ENCODE measurements around the gene MKRN2OS.
"Not testable (repeated sequence)": the region's sequence is repeated elsewhere in the genome, so short reads cannot be mapped to it uniquely, and the experiment has no call there.

MKRN2OS gene

GRCh38 chr3:12560505-12561190 lies 15.3 kb upstream of the MKRN2OS start:
- DNase-seq: no peak

- DNase-seq: no peak
These were observed 14.2 kb upstream of the MKRN2OS start for GRCh38 chr3:12559520-12559919.

DNA sequence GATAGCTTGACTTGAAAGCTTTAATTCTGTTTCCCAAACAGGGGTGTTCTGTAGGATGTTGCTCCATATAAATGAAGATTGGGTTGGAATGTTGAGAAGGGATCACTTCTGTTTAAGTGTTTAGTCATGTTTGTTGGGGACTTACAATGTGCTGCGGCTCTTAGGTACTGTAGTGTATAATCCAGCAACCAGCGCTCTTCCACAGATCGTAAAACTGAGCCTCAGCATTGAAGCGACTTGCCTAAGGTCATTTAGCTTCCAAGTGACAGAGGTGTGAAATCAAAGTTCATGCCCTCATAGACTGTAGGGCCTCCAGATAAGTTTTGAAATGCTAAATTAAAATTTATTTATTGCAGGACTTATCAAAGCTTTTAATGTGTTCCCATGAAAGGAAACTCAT lies 13.4 kb upstream of the MKRN2OS start:
- no peak for DNase-seq

DNA sequence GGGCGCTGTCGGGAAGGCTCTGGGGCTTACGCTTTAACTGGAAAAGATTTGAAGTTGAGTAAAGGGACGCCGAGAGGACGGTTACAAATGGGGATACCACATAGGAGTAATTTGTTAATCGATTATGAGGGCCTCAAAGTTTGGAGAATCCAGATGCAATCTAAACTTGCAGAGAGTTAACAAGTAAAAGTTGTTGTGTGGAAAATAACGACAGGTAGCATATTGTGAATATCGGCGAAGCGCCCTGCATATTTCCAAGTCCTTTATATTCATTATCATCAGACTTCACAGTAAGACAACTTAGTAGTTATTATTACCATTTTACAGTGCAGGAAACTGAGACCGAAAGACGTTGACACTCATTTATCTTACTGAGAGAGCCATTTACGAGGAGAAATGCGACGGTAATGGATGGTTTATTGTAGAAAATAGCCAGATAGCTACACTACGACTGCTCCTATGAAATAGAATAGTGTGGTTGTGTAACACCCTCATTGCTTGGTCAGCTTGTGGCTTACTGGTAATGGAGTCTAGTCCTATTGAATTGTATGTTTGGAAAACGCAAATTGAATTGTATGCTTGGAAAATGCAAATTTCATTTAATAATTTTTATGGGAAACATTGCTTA lies 12.3 kb upstream of the MKRN2OS start:
- no peak for DNase-seq

DNA sequence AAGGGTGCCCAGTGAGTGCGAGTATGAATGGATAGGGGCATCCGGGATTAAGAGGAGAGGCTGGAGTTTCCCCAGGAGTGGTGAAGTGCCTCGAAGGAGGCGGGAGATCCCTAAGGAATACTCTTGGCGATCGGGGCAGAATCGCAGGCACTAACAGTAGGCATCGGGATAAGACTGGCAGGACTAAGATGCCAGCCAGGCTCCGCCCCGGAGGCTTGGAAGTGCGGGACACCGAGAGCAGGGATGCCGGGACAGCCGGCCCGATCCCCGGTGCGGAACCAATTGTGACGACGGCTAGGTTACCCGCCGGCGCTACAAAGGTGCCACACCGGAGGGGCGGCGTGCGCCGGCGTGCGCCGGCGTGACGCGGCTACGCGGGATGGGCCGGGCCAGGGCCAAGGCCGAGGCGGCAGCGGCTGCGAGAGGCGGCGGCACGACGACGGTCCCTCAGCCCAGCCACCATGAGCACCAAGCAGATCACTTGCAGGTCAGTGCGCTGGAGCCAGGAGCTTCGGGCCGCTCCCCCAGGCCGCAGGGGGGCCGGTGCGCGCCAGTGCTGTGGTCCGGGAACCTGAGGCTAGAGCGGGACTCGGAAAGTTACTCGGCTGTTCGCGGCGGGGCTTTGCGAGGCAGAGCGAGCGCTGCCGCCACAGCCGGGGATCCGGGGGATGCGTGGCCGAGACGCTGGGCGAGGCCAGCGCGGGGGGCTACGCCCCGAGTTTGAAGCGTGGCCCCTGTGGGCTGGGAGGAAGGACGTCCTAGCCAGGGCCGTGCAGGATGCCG lies 11.6 kb upstream of the MKRN2OS start, which contains the start of gene MKRN2:
MKRN2 (plus strand) TSS at position 398 of the 783 bp plus-strand sequence; CDS start at position 462, 64 bp downstream.
- DNase-seq: peak; percentile 81

GRCh38 chr3:12556314-12556689 lies 11.0 kb upstream of the MKRN2OS start:
- DNase-seq: no peak

- DNase-seq: no peak
These were observed 8.7 kb upstream of the MKRN2OS start for GRCh38 chr3:12553921-12554391.

DNA sequence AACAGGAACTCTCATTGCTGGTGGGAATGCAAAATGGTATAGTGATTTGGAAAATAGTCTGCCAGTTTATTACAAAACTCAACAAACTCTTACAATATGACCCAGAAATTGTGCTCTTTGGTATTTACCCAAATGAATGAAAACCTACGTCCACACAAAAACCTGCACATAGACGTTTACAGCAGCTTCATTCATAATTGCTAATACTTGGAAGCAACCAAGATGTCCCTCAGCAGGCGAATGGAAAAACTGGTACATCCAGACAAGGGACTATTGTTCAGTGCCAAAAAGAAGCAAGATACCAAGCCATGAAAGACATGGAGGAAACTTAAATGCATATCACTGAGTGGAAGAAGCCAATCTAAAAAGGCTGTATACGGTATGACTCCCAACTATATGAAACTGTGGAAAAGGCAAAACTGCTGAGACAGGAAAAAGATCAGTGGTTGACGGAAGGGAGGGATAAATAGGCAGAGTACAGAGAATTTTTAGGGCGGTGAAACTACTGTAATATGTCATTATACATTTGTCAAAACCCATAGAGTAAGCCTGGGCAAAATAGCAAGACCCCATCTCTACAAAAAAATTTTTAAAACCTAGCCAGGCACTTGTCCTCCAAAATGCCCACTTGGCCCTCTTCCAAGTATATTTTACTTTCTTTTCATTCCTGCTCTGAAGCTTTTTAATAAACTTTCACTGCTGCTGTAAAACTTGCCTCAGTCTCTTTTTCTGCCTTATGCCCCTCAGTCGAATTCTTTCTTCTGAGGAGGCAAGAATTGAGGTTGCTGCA lies 4.9 kb upstream of the MKRN2OS start:
- DNase-seq: no peak

DNA sequence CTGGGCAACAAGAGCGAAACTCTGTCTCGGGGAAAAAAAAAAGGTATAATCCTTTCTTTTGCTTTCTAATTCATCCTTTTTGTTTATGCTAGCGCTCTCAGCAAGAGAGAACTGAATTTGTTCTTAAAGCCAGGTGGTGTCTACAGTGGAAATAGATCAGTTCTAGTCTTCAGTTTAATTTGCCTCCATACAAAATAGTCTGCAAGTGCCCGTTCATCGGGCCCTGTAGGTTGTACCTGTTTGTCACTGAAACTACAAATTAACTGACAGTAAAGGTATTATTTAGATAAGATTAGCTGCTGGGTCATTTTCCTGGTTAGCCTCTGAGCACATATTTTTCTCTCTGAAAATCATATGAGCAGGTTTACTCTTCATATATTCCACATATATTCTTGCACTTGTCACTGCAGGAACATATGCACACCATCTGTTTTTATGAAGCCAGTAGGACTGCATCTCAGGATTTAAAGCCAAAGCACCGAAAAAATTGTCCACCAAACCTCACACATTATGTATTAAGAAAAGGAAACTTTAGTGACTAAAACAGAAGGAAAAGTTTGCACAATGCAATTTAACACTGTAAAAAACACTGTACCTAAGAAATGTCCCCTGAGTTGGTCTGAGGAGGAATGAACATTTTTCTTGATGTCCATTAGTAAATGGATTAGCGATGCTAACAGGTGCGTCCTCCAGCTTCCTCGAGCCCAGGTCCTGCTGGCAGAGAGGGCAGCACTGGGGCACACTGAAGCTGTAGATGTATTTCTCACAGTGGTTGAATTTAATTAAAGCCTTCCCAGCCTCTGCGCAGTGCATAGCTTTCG lies 437 bp downstream of the MKRN2OS start:
- no peak for DNase-seq

- DNase-seq: not testable (repeated sequence)
These were observed 1.8 kb downstream of the MKRN2OS start for GRCh38 chr3:12543497-12543896.

DNA sequence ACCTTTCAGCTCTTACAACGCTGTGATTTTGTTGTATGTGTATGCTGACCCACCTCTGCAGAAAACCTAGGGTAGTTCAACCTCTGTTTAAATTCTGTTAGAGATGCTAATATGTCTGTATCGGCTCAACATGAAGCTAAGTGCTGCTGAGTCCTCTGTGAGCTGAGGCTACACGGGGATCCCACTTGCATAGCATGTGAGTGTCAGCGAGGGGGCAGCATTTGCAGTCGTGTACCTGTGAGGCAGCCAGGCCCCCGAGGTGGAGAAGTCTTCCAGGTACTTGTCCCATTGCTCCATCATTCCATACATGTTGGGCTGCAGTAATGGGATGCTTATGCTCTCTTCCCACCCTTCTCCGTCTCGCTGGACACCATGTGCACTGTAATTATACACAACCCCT lies 3.7 kb downstream of the MKRN2OS start:
- DNase-seq: no peak

DNA sequence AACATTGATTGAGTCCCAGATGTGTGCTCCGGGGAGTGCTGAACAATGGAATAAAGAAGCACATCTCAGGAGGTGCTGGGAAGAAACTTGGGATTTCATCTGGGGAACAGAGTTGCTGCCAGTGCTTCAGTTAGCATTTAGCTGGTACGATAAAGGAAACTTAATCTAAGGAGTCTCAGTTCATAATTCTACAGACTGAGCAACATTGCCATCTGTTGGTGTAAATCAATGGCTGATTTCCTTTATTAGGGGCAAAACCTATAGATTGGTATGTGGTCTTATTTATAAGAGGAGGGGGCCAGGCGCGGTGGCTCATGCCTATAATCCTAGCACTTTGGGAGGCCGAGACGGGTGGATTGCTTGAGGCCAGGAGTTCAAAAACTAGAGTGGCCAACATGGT lies 8.9 kb downstream of the MKRN2OS start:
- no peak for DNase-seq

GRCh38 chr3:12532182-12532581 lies 13.1 kb downstream of the MKRN2OS start:
- no peak for DNase-seq

GRCh38 chr3:12527757-12528143 lies 17.5 kb downstream of the MKRN2OS start:
- no peak for DNase-seq

- DNase-seq: no peak
These were observed 22.6 kb downstream of the MKRN2OS start for GRCh38 chr3:12522721-12523120.

- no peak for DNase-seq
These were observed 24.3 kb downstream of the MKRN2OS start for GRCh38 chr3:12521010-12521409.

DNA sequence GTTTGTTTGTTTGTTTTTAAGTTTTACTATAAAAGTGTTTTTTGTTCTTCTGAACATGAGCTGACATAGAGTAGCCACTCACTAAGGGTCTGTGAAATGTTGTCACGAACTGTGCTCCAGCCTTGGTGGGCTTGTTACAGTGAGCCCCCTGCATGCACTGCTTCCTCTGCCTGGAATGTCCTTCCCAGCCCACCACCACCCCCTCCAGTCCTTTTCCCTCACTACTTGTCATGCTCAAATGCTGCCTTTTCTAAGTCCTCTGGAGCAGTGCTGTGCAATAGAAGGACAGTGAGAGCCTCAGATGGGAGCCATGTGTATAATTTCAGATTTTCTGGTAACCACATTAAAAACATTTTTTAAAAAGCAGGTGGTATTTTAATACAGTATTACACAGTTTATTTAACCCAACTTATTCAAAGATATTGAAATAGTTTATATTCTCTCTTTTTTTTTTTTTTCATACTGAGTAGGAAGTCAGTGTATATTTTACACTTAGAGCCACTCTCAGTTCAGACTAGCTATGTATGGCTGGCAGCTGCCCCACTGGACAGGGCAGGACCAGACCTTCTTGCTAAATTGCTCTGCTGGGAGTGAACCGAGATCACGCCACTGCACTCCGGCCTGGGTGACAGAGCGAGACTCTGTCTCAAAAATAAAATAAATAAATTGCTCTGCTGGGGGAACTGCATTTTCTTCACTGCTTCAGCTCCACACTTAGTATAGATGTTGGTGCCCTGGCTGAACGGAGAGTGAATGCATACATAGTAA lies 26.9 kb downstream of the MKRN2OS start:
- no peak for DNase-seq

DNA sequence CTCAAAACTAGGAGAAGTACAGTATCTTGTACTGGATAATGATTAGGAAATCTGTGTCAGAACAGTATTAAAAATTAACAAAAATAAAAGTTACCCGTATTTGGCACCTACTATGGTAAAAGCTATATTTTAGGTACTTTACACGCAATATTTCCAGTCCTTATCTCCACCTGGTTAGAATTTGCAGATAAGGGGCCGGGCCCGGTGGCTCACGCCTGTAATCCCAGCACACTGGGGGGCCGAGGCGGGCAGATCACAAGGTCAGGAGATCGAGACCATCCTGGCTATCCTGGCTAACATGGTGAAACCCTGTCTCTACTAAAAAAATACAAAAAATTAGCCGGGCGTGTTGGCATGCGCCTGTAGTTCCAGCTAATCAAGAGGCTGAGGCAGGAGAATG lies 28.4 kb downstream of the MKRN2OS start:
- DNase-seq: no peak

- DNase-seq: no peak
These were observed 29.7 kb downstream of the MKRN2OS start for GRCh38 chr3:12515631-12516030.

GRCh38 chr3:12513694-12514446 lies 31.4 kb downstream of the MKRN2OS start:
- no peak for DNase-seq
